IgD-negative memory B cell (primary cell): ENCODE results near the gene SLC25A34. TPM values are rescaled to one million over a fixed set of nuclear protein-coding genes. Genes with fewer than 3 reads are reported as not detected.

Experiments used
- H3K27ac Mint-ChIP-seq, 3 donors: one replicate each; pipeline ENCODE4 v1.8.0; 2020 to 2022; ENCODE audit warnings: mild to moderate bottlenecking in 3 of 3, mixed read lengths in 3 of 3, moderate library complexity in 1 of 3
- H3K27me3 Mint-ChIP-seq: one replicate; pipeline ENCODE4 v1.8.0; 2021; ENCODE audit warnings: mixed read lengths
- H3K36me3 Mint-ChIP-seq: one replicate; pipeline ENCODE4 v1.8.0; 2020; ENCODE audit warnings: mild to moderate bottlenecking, mixed read lengths
- H3K4me1 Mint-ChIP-seq, 3 donors: one replicate each; pipeline ENCODE4 v1.8.0; 2020 to 2022; ENCODE audit warnings: mixed read lengths in 3 of 3, mild to moderate bottlenecking in 1 of 3
- H3K4me3 Mint-ChIP-seq, 4 donors: one replicate each; pipeline ENCODE4 v1.8.0; 2020 to 2022; ENCODE audit warnings: mild to moderate bottlenecking in 4 of 4, mixed read lengths in 4 of 4, moderate library complexity in 3 of 4
- H3K9me3 Mint-ChIP-seq, 3 donors: one replicate each; pipeline ENCODE4 v1.8.0; 2020 to 2021; ENCODE audit warnings: mixed read lengths in 3 of 3, mild to moderate bottlenecking in 1 of 3
- polyA plus RNA-seq: library from polyadenylated mRNA; unstranded; fragments of 300-500 nt; fragmentation: Illumina TruSeq; gene quantifications from one replicate; pipeline ENCODE4 v1.2.3, GENCODE V29; 2021

Gene SLC25A34
- polyA plus RNA-seq, 1 donor from 2014 or later: not detected

GRCh38 chr1:15758953-15759661 is 23.0 kb downstream of the SLC25A34 start:
- no peak overlapping the region for H3K27ac Mint-ChIP-seq
- H3K4me1 Mint-ChIP-seq: peaks cover 3 to 8% (median 5%) of the 10 kb centered on the region in 3 donors
- peaks cover 0 to 3% (median 0%) of the 10 kb centered on the region in 3 donors for H3K9me3 Mint-ChIP-seq
- H3K36me3 Mint-ChIP-seq: peaks cover 5% of the 10 kb centered on the region
- peaks cover 45% of the 10 kb centered on the region for H3K27me3 Mint-ChIP-seq
- H3K4me3 Mint-ChIP-seq: peak overlapping the region in 3 of 4 donors; percentile 23 to 73 (median 66)

- H3K36me3 Mint-ChIP-seq: no peaks in the 10 kb centered on the region
- peaks cover 50% of the 10 kb centered on the region for H3K27me3 Mint-ChIP-seq
- no peak overlapping the region for H3K27ac Mint-ChIP-seq
- no peaks in the 10 kb centered on the region for H3K9me3 Mint-ChIP-seq
- peaks cover 3 to 8% (median 5%) of the 10 kb centered on the region in 3 donors for H3K4me1 Mint-ChIP-seq
- H3K4me3 Mint-ChIP-seq: peak overlapping the region in 1 of 4 donors; percentile 12
Observed at GRCh38 chr1:15760520-15761211, 24.6 kb downstream of the SLC25A34 start.

- Mint-ChIP-seq H3K4me1 (peaks cover 2 to 6% (median 5%) of the 10 kb centered on the region in 3 donors), H3K27ac (no peak overlapping the region), H3K9me3 (no peaks in the 10 kb centered on the region), H3K36me3 (no peaks in the 10 kb centered on the region), H3K27me3 (peaks cover 47% of the 10 kb centered on the region), H3K4me3 (no peak overlapping the region)
Observed at GRCh38 chr1:15761366-15762128, 25.5 kb downstream of the SLC25A34 start.

- Mint-ChIP-seq H3K27ac (no peak overlapping the region), H3K9me3 (no peaks in the 10 kb centered on the region), H3K27me3 (peaks cover 38% of the 10 kb centered on the region), H3K4me3 (peak overlapping the region in 1 of 4 donors; percentile 13), H3K4me1 (peaks cover 2 to 5% (median 2%) of the 10 kb centered on the region in 3 donors), H3K36me3 (no peaks in the 10 kb centered on the region)
Observed at GRCh38 chr1:15762546-15762945, 26.5 kb downstream of the SLC25A34 start.

- H3K4me3 Mint-ChIP-seq: no peak overlapping the region
- H3K27me3 Mint-ChIP-seq: peaks cover 39% of the 10 kb centered on the region
Observed at GRCh38 chr1:15764269-15764764, 28.3 kb downstream of the SLC25A34 start.

GRCh38 chr1:15764890-15765289 is 28.8 kb downstream of the SLC25A34 start:
- H3K4me3 Mint-ChIP-seq: no peak overlapping the region
- peaks cover 33% of the 10 kb centered on the region for H3K27me3 Mint-ChIP-seq
- H3K9me3 Mint-ChIP-seq: no peaks in the 10 kb centered on the region
- H3K4me1 Mint-ChIP-seq: peaks cover 0 to 5% (median 2%) of the 10 kb centered on the region in 3 donors
- H3K27ac Mint-ChIP-seq: no peak overlapping the region
- H3K36me3 Mint-ChIP-seq: no peaks in the 10 kb centered on the region

More at GRCh38 chr1:15764269-15764764, 28.3 kb downstream of the SLC25A34 start:
- Mint-ChIP-seq H3K4me1 (peaks cover 0 to 5% (median 2%) of the 10 kb centered on the region in 3 donors), H3K9me3 (no peaks in the 10 kb centered on the region), H3K27ac (no peak overlapping the region), H3K36me3 (no peaks in the 10 kb centered on the region)

GRCh38 chr1:15765495-15766194 is 29.6 kb downstream of the SLC25A34 start:
- Mint-ChIP-seq H3K9me3 (no peaks in the 10 kb centered on the region), H3K27ac (no peak overlapping the region), H3K27me3 (peaks cover 28% of the 10 kb centered on the region), H3K4me1 (peaks cover 0 to 5% (median 2%) of the 10 kb centered on the region in 3 donors), H3K4me3 (no peak overlapping the region), H3K36me3 (no peaks in the 10 kb centered on the region)

GRCh38 chr1:15767941-15768340 is 31.9 kb downstream of the SLC25A34 start:
- Mint-ChIP-seq H3K27me3 (peaks cover 34% of the 10 kb centered on the region), H3K36me3 (peaks cover 3% of the 10 kb centered on the region), H3K9me3 (no peaks in the 10 kb centered on the region), H3K27ac (no peak overlapping the region), H3K4me1 (peaks cover 0 to 2% (median 0%) of the 10 kb centered on the region in 3 donors), H3K4me3 (no peak overlapping the region)

- Mint-ChIP-seq H3K4me1 (peaks cover 0 to 2% (median 0%) of the 10 kb centered on the region in 3 donors), H3K27me3 (peaks cover 34% of the 10 kb centered on the region), H3K4me3 (no peak overlapping the region), H3K9me3 (no peaks in the 10 kb centered on the region), H3K36me3 (peaks cover 3% of the 10 kb centered on the region), H3K27ac (no peak overlapping the region)
Observed at GRCh38 chr1:15768388-15768787, 32.3 kb downstream of the SLC25A34 start.

- Mint-ChIP-seq H3K9me3 (no peaks in the 10 kb centered on the region), H3K4me1 (peaks cover 0 to 4% (median 0%) of the 10 kb centered on the region in 3 donors), H3K36me3 (peaks cover 3% of the 10 kb centered on the region), H3K4me3 (no peak overlapping the region), H3K27ac (no peak overlapping the region), H3K27me3 (peaks cover 25% of the 10 kb centered on the region)
Observed at GRCh38 chr1:15770313-15770962, 34.4 kb downstream of the SLC25A34 start.

GRCh38 chr1:15771836-15772515 is 35.9 kb downstream of the SLC25A34 start:
- H3K27ac Mint-ChIP-seq: no peak overlapping the region
- H3K4me3 Mint-ChIP-seq: no peak overlapping the region
- H3K27me3 Mint-ChIP-seq: peaks cover 22% of the 10 kb centered on the region
- peaks cover 3% of the 10 kb centered on the region for H3K36me3 Mint-ChIP-seq
- peaks cover 0 to 1% (median 0%) of the 10 kb centered on the region in 3 donors for H3K4me1 Mint-ChIP-seq
- no peaks in the 10 kb centered on the region for H3K9me3 Mint-ChIP-seq

- Mint-ChIP-seq H3K36me3 (peaks cover 3% of the 10 kb centered on the region), H3K27ac (no peak overlapping the region), H3K9me3 (no peaks in the 10 kb centered on the region), H3K4me3 (no peak overlapping the region), H3K4me1 (peaks cover 0 to 1% (median 0%) of the 10 kb centered on the region in 3 donors), H3K27me3 (peaks cover 18% of the 10 kb centered on the region)
Observed at GRCh38 chr1:15775706-15776105, 39.6 kb downstream of the SLC25A34 start.

- H3K27ac Mint-ChIP-seq: no peak overlapping the region
- no peak overlapping the region for H3K4me3 Mint-ChIP-seq
- H3K4me1 Mint-ChIP-seq: peaks cover 0 to 1% (median 0%) of the 10 kb centered on the region in 3 donors
Observed at GRCh38 chr1:15777909-15778707, 42.0 kb downstream of the SLC25A34 start.

More at GRCh38 chr1:15777909-15778707, 42.0 kb downstream of the SLC25A34 start:
- Mint-ChIP-seq H3K27me3 (peaks cover 5% of the 10 kb centered on the region), H3K36me3 (no peaks in the 10 kb centered on the region), H3K9me3 (no peaks in the 10 kb centered on the region)
